GM12873 (cell line): Measurements from ENCODE around the gene CCDC43.
A peak's percentile ranks its signal among the peaks of the same experiment; 100 is the strongest.

Experiments used
- TF ChIP-seq, protein P1 (sequence below): IDR thresholded peaks from 2 replicates; pipeline ENCODE4 v1.5.1; 2012; ENCODE audit warnings: low read depth, mild to moderate bottlenecking, moderate library complexity, low read length, control low read depth; ENCODE audit not compliant: insufficient read depth; ENCODE audit errors: missing control alignments

Gene CCDC43, protein sequence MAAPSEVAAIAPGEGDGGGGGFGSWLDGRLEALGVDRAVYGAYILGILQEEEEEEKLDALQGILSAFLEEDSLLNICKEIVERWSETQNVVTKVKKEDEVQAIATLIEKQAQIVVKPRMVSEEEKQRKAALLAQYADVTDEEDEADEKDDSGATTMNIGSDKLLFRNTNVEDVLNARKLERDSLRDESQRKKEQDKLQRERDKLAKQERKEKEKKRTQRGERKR

DNA sequence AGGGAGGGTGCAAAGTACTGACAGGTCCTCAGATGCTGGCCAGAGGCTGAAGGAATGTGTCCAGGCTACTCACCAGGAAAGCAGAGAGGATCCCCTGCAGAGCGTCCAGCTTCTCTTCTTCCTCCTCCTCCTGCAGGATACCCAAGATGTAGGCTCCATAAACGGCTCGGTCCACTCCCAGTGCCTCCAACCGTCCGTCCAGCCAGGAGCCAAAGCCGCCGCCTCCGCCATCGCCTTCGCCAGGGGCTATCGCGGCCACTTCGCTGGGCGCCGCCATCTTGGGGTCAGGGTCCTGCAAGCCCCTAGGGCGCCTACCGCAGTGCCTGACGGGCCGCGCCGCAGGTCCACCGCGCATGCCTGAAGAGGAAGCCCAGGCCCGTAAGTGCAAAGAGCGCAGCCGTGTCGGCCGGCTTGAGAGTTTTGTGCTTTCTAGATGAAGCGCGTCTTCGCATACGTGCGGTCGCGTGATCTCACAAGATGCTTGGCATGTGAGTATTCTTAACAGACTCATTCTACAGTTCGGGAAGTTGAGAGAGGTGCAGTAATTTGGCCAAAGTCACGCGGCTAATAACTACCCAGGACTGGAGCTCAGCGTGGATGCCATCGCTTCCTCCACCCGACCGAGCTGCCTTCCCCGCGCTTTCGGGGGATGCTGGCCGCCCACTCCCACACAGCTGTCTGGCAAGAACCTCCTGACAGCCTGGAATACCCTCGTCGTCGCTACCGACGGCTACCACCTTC, at the start of gene CCDC43:
Gene CCDC43 (minus strand): TSS at position 300 of the 741 bp plus-strand sequence. CDS start 23 bp downstream, at position 277.
- TF ChIP-seq, protein P1, sequence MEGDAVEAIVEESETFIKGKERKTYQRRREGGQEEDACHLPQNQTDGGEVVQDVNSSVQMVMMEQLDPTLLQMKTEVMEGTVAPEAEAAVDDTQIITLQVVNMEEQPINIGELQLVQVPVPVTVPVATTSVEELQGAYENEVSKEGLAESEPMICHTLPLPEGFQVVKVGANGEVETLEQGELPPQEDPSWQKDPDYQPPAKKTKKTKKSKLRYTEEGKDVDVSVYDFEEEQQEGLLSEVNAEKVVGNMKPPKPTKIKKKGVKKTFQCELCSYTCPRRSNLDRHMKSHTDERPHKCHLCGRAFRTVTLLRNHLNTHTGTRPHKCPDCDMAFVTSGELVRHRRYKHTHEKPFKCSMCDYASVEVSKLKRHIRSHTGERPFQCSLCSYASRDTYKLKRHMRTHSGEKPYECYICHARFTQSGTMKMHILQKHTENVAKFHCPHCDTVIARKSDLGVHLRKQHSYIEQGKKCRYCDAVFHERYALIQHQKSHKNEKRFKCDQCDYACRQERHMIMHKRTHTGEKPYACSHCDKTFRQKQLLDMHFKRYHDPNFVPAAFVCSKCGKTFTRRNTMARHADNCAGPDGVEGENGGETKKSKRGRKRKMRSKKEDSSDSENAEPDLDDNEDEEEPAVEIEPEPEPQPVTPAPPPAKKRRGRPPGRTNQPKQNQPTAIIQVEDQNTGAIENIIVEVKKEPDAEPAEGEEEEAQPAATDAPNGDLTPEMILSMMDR: no peak

DNA sequence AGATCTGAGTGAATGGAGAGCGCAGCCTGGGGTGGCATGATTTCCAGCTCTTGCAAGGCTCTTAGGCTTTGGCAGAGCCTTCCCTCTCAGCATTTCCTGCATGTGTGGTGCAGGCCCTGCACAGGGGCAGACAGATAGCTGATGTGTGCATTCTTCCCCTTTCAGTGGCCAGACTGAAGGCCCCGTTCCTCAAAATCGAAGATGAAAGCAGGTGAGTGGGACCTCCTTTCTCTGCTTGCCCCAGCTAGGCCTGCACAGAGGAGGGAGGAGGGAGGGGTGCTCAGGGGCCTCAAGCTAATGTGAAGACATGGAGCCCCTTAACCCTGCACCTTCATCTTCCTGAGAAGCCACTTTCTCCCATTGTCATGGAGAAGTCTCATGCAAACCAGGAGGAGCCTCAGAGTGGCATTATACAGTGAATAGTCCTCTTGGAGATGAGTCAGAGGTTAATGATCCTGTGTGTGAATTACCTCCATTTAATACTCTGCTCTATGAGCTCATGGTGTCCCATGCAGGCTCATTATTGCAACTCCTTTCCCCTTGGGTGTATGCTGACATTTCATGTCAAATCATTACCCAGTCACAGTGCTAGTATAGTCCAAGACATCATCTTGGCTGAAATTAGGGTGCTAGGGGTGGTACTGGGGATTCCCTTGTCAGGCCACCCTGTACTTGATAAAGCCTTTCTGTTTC, 48.8 kb upstream of the CCDC43 start:
- TF ChIP-seq, protein P1: no peak

DNA sequence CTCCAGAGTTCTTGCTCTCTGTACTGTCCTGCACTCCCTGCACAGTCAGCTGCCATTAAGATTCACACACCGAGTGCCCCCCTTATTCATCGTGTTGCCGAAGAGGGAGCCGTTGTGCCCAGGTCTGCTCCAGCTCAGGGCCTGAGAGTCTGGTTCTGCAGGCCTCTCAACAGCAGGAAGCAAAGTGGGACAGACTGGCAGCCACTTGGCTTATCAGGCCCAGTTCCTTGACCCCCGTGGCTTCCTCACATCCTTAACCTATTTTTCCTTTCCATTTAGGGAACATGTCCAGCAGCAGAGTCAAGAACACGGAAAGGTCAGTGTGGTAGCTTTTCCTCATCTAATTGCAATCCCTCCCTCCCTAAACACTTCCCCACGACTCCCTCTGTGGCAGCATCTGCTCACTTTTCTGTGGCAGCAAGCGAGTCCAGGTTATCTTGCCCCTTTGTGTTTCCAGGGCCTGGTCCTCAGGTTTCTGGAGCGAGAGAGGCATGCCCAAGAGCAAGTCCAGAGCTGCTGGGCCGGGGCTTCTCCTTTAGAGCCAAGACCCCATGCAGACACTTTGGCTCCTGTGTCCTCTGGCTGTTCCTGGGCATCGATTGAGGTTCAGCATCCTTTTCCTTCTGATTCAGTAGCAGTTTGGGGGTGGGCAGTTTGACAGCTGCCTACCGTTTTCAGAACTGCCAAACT, 47.1 kb upstream of the CCDC43 start:
- TF ChIP-seq, protein P1: no peak

DNA sequence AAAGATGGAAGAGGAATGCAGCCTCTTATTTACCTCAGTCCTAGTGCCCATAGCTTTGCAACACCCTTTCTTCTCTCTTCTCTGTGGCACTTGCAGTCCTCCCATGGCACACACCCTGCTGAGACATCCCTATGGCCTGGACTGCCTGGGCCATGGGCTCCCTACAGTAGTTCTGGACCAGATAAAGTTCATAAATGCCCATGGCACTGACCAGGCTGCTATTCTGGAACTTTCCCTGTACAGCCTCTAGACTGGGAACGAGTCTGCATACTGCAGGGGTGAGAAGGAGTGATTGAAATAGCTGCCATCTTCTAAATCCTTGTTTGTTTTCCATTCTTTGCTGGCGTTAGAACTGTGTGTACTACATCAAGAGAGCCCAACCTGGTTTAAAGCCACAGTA, 44.7 kb upstream of the CCDC43 start:
- TF ChIP-seq, protein P1: no peak

DNA sequence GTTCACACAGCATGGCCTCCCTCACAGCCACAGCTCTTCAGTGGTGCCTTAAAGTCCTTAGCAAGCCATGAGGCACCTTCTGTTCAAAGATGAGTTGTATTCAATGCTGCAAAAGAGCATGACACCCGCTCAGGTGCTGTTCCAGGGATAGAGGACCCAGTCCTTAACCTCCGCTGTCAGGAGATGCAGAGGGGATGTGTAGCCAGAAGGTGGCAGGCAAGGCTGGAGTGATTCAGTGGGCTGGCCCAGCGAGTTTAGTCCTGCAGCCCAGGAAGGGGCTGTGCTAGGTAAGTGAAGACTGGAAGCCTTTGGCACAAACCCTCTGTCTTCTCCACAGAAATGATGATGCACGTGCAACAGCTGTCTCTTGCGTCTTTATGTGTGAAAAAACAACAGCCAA, 44.2 kb upstream of the CCDC43 start:
- TF ChIP-seq, protein P1: peak; percentile 42

DNA sequence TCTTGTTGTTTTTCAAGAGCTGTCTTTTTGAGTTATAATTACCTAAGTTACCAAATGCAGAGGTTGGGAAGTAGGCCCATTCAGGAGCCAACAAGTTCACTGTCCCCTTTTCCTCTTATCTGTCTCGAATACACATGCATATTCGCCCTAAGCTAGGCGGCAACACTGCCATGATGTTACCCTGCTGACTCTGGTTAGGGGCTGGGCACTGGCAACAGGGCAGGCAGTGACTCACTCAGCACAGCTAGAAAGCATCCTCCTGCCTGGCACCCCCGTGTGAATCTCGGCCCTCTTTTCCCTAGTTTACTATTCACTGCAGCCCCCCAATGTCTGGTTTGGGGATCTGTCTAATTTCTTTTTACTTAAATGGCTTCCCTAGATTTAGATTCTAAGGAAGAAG, 32.7 kb upstream of the CCDC43 start:
- TF ChIP-seq, protein P1: no peak

DNA sequence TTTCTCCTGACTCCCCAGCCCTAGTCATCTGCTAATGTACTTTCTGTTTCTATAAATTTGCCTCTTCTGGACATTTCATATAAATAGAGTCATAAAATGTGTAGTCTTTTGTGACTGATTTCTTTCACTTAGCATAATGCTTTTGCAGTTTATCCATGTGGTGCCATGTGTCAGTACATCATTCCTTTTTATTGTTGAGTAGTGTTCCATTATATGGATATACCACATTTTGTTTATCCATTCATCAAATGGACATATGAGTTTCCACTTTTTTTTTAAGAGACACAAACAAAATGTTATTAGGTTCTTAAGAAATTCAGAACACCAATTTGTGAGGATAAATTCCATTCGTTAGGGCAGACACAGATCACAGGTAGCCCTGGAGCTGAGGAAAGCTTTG, 29.9 kb upstream of the CCDC43 start:
- TF ChIP-seq, protein P1: no peak
